Stimulated activated naive CD8-positive, alpha-beta T cell treated with anti-CD3 and anti-CD28 coated beads, Interleukin-15, Interleukin-2, amounts not matched to agents 100 U/mL and 50 U/mL, for 24 hours (primary cell): ENCODE results near the gene PADI2.

Experiments
- ATAC-seq: fragments of 150-1000 bp; cut with Tn5 transposase; one replicate; pipeline ENCODE4 v1.10.0; 2021
- DNase-seq: peaks from one replicate; pipeline ENCODE4 v3.0.0; 2021

PADI2 gene

DNA sequence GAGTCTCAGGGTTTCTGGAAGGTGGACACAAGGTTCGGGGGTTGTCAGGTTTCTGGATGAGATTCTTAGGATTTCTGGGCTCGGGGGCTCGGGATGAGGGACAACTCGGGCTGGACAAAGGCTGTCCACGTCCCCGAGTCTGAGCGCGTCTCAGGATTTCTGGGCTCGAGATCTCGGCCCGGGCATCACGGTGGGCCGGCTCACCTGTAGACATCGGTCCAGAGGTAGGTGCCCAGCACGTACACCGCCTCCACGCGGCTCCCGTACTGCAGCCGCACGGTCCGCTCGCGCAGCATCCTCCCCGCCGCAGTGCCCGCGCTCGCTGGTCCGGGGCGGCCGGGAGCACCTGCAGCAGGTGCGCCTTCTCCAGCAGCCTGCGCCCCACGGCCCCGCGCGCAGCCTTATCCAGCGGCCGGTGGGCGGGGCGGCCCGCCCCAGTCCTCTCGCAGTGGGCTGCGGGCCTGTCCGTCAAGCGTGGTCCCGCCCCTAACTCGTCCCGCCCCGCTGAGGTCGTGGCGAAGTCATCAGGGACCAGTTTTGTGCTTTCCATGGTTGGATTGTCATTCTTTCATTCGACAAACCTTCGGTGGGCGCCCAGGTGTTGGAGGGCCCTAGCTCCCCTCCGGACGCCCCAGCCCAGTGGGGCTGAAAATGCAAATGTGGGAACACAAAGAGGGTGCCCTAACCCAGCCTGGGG is at the start of gene PADI2:
Gene PADI2, minus strand, starts transcription at position 376 of the 697 bp plus-strand sequence. Its CDS starts 80 bp downstream, at position 296.
- DNase-seq, result peak; percentile 74
- ATAC-seq, result peak; percentile 82

DNA sequence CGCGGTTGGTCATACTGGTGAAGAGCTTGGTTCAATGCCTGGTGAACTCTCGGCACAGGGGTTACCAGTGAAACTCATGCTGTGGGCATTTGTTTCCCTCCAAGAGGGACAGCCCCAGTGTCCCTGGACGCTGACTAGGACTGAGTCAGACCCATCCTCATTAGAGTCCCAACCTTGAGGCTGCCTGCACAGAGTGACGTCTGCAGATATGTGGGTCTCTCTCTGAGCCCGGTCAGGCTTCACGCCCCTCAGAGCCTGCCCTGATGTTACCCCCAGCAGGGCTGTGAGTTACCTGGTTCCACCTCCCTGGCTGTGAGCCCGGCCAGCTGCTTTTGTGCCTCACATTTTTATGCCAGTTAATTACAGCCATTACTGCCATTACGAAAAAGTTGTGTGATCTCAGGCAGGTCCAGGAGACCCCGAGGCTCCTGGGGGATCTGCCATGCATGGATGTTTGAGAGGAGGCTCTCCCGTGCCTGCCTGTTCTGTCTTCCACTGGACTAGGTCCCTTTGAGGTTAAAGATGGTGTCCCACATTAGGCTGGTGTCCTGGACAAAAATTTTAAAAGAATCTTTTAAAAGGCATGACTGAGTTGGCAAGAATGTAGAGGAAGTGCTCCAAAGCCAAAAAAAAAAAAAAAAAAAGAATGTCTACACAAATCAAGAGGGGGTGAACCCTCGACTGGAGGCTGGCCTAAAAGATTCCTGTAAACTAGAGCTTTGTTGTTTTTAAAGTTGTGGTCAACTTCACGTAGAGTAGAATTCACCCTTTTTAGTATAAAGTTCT is 49.0 kb upstream of the PADI2 start:
- no peak for ATAC-seq
- no peak for DNase-seq

- DNase-seq (no peak), ATAC-seq (no peak)
These were observed 48.5 kb upstream of the PADI2 start for GRCh38 chr1:17167786-17168090.

- DNase-seq (no peak), ATAC-seq (no peak)
These were observed 48.0 kb upstream of the PADI2 start for GRCh38 chr1:17167041-17167785.

DNA sequence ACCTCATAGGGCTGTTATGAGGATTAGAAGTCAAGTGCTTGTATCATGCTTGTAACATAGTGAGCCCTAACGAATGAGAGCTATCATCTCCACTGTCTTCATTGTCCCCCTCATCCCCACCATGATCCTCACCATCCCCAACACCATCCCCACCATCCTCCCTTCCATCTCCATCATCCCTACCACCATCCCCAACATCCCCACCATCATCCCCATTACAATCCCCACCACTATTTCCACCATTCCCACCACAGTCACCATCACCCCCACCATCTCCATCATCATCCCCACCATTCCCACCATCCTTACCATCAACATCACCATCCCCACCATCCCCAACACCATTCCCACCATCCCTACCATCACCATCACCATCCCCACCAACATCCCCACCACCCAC is 46.6 kb upstream of the PADI2 start:
- DNase-seq, result no peak
- ATAC-seq, result no peak

GRCh38 chr1:17163789-17164666 is 44.8 kb upstream of the PADI2 start:
- ATAC-seq, result no peak
- DNase-seq, result no peak

DNA sequence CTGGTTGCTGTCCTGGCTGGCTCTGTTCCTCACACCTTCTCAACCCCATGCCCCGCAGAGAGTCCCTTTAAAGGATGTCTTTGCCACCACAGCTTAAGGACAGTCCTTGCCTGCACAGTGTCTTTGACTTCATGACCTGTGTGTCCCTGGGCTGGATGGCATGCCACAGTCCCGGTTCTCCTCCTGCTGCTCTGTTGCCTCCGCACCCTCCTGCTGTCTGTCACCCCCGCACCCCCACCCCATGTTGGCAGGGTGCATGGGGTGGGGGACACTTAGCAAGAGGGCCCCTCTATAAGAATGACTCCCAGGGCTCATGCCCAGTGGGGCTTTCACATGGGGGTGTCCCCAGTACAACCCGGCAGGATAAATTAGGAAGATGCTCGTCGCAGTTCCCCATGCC is 44.1 kb upstream of the PADI2 start:
- ATAC-seq (no peak), DNase-seq (no peak)

- no peak for ATAC-seq
These were observed 43.7 kb upstream of the PADI2 start for GRCh38 chr1:17162941-17163340.

GRCh38 chr1:17161926-17162800 is 42.9 kb upstream of the PADI2 start:
- DNase-seq (no peak), ATAC-seq (no peak)

More at GRCh38 chr1:17162941-17163340, 43.7 kb upstream of the PADI2 start:
- no peak for DNase-seq

DNA sequence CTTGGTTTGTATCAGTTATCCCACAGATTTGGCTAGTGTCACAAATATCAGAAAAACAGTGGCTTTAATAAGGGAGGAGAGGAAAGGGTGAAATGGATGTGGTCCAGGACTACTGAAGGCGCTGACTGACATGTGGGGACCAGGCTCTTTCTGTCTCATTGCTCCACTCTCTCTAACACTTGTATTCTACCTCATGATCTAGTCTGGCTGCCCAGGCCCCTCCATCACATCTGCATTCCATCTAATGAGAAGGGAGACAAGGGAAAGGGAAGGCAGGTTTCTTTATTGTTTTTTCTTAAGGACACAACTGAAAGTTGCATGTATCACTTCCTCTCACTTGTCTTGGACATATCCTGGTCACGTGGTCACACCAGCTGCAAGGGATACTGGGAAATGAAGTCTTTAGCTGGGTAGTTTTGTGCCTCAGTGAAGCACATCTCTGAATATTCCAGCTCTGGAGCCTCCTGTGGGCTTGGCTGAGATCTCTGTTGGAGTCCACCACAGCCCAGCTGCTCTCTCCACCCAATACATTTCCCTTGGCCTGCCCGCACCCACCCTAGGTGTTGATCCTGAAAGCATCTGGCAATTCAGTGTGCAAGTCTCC is 42.0 kb upstream of the PADI2 start:
- no peak for DNase-seq
- no peak for ATAC-seq

GRCh38 chr1:17158961-17159360 is 39.7 kb upstream of the PADI2 start:
- ATAC-seq (no peak), DNase-seq (no peak)

- DNase-seq, result no peak
- ATAC-seq, result no peak
These were observed 36.9 kb upstream of the PADI2 start for GRCh38 chr1:17156108-17156507.

DNA sequence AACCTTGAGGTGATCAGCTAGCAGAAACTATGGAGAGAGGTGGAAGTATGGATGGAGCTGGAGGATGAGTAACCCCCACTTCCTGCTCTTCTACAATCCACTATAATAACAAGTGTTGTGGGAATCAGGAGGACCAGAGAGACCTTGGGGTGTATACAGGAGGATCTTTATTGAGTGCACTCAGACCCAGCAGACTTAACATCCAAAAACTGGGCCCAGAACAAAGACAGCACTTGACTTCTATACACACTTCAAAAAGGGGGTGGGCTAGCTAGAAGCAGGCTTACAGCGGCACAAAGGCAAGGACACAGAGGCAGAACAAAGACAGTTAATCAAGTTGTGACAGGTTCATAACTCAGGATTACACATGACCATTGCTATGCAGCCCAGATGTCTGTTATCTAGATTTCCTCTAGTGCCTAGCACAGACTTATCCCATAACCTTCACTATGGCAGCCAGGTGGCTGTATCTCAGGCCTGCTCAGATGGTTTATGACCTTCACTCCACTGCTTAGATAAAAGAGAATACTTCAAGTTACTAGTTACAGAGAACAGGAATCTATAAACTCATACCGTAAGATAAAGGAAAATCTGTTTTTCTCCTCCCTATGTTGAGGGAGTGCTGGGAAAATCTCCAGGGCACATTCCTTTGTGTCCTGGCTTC is 36.1 kb upstream of the PADI2 start:
- no peak for ATAC-seq
- DNase-seq, result no peak

DNA sequence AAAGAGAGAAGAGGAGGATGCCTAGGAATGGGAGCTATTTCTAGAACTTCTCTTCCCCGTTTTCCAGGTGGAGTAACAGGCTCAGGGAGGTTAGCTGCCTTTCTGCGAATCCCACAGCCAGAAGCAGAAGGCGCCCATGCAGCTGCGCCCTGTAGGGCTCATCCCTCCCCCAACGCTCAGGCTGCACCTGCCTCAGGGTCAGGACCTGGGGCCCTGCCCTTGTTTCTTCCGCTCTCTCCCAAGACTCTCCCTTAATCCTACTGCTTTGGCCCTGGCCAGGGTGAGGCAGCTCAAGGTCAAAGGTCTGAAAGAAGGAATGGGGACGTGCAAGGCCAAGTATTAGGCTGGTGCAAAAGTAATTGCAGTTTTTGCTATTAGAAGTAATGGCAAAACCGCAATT is 30.5 kb upstream of the PADI2 start:
- no peak for ATAC-seq
- no peak for DNase-seq

DNA sequence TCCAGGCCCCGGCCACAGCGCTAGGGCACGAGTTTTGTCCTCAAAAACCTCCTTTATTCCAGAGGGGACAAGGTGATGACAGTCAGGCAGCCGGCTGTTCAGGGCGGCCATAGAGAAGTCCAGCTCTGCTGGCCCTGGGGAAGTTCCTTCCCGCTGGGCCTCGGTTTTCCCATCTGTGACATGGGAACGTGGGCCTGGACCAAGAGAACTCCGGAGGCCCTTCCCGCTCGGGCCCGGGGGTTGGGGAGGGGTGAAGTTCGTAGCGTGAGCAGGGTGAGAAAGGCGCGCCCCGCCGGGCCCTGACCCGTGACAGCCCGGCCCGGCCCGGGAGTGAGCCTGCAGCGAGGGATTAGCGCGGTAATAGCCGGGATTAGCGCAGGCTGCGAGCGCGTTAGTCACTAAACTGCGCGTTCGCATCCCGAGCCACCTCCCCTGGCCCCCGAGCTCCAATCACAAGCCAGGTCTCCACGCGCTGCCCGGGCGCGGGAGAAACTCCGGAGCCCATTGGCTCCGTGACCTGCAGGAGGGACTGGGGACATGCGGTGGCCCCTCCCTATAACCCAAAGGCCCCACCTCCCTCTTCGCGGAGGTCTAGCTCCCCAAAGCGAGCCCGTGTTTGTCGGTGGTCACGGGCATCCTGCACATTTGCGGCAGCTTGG is 29.8 kb upstream of the PADI2 start:
- DNase-seq (no peak), ATAC-seq (no peak)

DNA sequence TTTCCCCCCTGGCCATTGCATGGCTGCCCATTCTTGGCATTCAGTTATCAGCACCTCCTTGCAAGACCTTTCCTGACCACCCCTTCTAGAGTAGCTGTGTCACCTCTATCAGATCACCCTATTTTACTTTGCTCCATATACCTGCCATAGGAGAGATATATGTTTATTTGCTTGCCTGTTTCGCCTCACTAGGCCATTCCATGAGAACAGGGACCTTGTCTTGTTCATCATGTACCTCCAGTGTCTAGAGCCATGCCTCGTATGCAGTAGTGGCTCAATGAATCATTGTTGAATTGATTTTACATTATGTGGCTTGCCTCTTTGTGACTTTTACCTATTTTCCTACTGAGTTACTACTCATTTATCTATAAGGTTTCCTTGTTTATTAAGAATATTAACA is 26.4 kb upstream of the PADI2 start:
- no peak for DNase-seq
- no peak for ATAC-seq

GRCh38 chr1:17143760-17144159 is 24.5 kb upstream of the PADI2 start:
- no peak for DNase-seq
- ATAC-seq, result no peak

DNA sequence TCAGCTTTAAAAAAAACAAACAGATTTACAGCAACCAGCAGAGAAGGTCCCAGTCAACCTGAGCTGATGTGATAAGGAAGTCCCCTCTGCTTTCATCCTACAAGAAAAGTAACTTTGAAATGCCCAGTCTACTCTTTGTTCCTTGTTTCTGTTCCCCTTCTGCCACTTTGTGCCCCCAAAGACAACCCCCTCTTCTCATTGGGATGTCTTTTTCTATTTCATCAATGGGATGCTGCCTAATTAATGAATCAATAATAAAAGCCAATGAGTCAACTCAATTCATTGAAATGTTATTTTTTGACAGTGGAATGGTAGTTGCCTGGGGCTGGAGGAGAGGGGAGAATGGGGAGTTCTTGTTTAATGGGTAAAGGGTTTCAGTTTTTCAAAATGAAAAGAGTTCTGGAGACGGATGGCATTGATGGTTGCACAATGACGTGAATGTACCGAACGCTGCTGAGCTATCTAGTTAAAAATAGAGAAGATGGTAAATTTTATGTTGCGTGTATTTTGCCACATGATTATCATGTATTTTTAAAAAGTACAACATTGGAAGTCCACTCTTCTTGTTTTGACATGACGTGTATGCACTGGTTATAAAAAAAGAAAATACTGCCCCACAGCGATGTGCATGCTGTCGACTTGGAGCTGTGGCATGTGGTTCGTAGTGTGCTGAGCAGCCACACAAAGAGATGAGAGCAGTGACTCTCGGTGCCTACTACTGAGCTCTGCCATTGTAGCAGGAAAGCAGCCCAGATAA is 22.4 kb upstream of the PADI2 start:
- DNase-seq (no peak), ATAC-seq (no peak)

GRCh38 chr1:17140279-17140678 is 21.0 kb upstream of the PADI2 start:
- no peak for ATAC-seq
- DNase-seq, result no peak
